Stimulated activated CD4-positive, alpha-beta T cell treated with anti-CD3 and anti-CD28 coated beads, TNF-alpha, amount 100 ng/mL, for 48 hours (primary cell): Measurements from ENCODE around the gene SAP30BP.
A peak's percentile ranks its signal among the peaks of the same experiment; 100 is the strongest.

ENCODE experiments used
- DNase-seq, 3 donors: peaks; one replicate each; pipeline ENCODE4 v3.0.0-alpha.2; 2020; ENCODE audit warnings: low read depth in 3 of 3

The SAP30BP gene

GRCh38 chr17:75719732-75720131 lies 52.6 kb downstream of the SAP30BP start:
- DNase-seq, result no peak

- DNase-seq, result peak in 2 of 3 donors; percentile 6 to 33
These were observed 53.7 kb downstream of the SAP30BP start, which contains the start of gene ITGB4 for GRCh38 chr17:75720656-75721462. ITGB4 (plus strand) TSS chr17:75721459; CDS start chr17:75724704, 3,245 bp downstream.

GRCh38 chr17:75721463-75722011 lies 54.4 kb downstream of the SAP30BP start:
- DNase-seq, result no peak

GRCh38 chr17:75722076-75722475 lies 54.9 kb downstream of the SAP30BP start:
- no peak for DNase-seq

GRCh38 chr17:75722542-75723095 lies 55.5 kb downstream of the SAP30BP start:
- DNase-seq, result no peak

GRCh38 chr17:75723171-75723930 lies 56.2 kb downstream of the SAP30BP start:
- no peak for DNase-seq

- no peak for DNase-seq
These were observed 57.2 kb downstream of the SAP30BP start for GRCh38 chr17:75724016-75725003.

- no peak for DNase-seq
These were observed 58.4 kb downstream of the SAP30BP start for GRCh38 chr17:75725504-75725903.

- DNase-seq, result no peak
These were observed 60.3 kb downstream of the SAP30BP start for GRCh38 chr17:75727391-75727790.

GRCh38 chr17:75729351-75729750 lies 62.2 kb downstream of the SAP30BP start:
- DNase-seq, result no peak

- no peak for DNase-seq
These were observed 62.9 kb downstream of the SAP30BP start for GRCh38 chr17:75730065-75730464.

GRCh38 chr17:75731086-75731715 lies 64.1 kb downstream of the SAP30BP start:
- DNase-seq, result no peak

GRCh38 chr17:75731716-75732498 lies 64.8 kb downstream of the SAP30BP start:
- no peak for DNase-seq

GRCh38 chr17:75733471-75733870 lies 66.3 kb downstream of the SAP30BP start:
- no peak for DNase-seq

- DNase-seq, result no peak
These were observed 67.6 kb downstream of the SAP30BP start for GRCh38 chr17:75734674-75735294.

- DNase-seq, result no peak
These were observed 69.2 kb downstream of the SAP30BP start for GRCh38 chr17:75736173-75736835.

- DNase-seq, result no peak
These were observed 70.2 kb downstream of the SAP30BP start for GRCh38 chr17:75737133-75737962.
